ENCODE measurements around the gene HIVEP3.

DNA sequence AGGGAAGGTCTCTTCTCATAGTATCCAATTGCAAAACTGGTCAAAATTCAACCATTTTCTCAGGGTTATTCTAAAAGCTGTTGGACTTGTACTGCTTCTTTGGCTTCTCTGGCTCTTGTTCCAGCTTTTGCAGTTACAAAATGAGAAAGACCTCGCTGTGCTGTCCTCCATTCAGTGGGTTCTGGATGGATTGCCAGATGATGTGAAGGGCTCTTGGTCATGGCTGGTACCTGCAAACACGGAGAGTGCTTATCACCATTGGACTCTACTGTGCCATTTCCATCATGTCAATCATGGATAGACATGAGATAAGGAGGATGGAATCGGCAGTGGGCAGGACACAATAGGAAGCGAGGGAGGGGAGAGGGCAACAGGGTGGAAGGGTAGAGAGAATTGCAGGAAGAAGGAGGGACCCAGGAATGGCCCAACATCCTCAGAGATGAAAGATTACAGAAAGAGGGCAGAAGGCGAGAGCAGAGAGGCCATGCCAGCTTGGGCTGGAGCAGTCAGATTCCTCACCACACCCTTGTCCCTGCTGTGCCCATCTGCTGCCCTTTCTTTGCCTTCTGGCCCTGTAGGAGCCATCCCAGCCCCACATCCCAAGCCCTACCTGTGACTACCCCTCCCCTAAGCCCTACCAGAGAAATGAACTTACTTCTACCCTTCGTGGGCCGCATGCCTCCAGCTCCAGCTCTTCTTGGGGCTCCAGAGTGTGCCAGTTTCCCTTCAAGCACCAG, 70.3 kb downstream of the HIVEP3 start:
- TF ChIP-seq, protein P1, sequence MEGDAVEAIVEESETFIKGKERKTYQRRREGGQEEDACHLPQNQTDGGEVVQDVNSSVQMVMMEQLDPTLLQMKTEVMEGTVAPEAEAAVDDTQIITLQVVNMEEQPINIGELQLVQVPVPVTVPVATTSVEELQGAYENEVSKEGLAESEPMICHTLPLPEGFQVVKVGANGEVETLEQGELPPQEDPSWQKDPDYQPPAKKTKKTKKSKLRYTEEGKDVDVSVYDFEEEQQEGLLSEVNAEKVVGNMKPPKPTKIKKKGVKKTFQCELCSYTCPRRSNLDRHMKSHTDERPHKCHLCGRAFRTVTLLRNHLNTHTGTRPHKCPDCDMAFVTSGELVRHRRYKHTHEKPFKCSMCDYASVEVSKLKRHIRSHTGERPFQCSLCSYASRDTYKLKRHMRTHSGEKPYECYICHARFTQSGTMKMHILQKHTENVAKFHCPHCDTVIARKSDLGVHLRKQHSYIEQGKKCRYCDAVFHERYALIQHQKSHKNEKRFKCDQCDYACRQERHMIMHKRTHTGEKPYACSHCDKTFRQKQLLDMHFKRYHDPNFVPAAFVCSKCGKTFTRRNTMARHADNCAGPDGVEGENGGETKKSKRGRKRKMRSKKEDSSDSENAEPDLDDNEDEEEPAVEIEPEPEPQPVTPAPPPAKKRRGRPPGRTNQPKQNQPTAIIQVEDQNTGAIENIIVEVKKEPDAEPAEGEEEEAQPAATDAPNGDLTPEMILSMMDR (IDR thresholded peaks at IDR 0.05): no peak
- TF ChIP-seq POLR2A (IDR thresholded peaks at IDR 0.05; ENCODE audit: low read depth) (no peak), POLR2AphosphoS5 (IDR thresholded peaks at IDR 0.05) (no peak), EP300 (IDR thresholded peaks at IDR 0.05) (no peak)
